ENCODE results near the gene SUSD1. TPM values are rescaled to one million over a fixed set of nuclear protein-coding genes. Genes with fewer than 3 reads are reported as not detected.

Gene SUSD1
- total RNA-seq, 1 experiment from 2014 or later = 24.6 TPM

DNA sequence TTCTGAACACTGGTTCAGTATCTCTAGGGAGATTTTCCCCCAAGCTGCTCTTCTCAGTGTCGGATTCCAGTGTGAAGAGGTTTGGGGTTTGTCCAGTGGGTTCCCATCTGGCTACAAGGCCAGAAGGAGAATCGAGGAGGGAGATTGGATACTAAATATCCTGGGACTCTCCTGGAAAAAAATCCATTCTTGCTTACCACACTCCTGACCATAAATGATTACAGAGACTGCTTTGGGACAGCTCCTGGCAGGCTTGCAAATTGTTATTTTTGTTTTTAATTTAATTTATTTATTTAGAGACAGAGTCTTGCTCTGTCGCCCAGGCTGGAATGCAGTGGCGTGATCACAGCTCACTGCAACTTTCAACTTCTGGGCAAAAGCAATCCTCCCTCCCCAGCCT is 4.7 kb upstream of the SUSD1 start:
- TF ChIP-seq CTCF (IDR thresholded peaks at IDR 0.05; ENCODE audit: unreplicated experiment) = no peak
- Mint-ChIP-seq H3K27ac (ENCODE audit: unreplicated experiment) (no peak overlapping the region), H3K4me3 (ENCODE audit: low read depth, unreplicated experiment) (no peak overlapping the region), H3K27me3 (ENCODE audit: unreplicated experiment) (no peaks in the 10 kb centered on the region), H3K36me3 (ENCODE audit: insufficient read depth, unreplicated experiment) (peaks cover 15% of the 10 kb centered on the region), H3K4me1 (ENCODE audit: low read depth, unreplicated experiment) (peaks cover 21% of the 10 kb centered on the region), H3K9me3 (ENCODE audit: low read depth, unreplicated experiment) (no peaks in the 10 kb centered on the region)
- intact Hi-C loops (cut with micrococcal nuclease; ENCODE audit: unreplicated experiment) = no loop called here
- DNase-seq = no peak
- CTCF ChIA-PET = no interaction called here
- BruUV-seq (replicated peaks) = no TSS peak

- intact Hi-C loops (cut with micrococcal nuclease; ENCODE audit: unreplicated experiment) = no loop called here
- TF ChIP-seq CTCF (IDR thresholded peaks at IDR 0.05; ENCODE audit: unreplicated experiment) = no peak
- H3K27ac Mint-ChIP-seq (ENCODE audit: unreplicated experiment) = peak overlapping the region; percentile 23
- no peak for DNase-seq
- H3K36me3 Mint-ChIP-seq (ENCODE audit: insufficient read depth, unreplicated experiment) = peaks cover 19% of the 10 kb centered on the region
- CTCF ChIA-PET = interaction anchor here (0.5 to 0.8 kb wide), 3 partner anchors 9 to 1735 kb away, joined by 4 to 6 read pairs (median 4); no protein-coding TSS in a partner anchor
- H3K9me3 Mint-ChIP-seq (ENCODE audit: low read depth, unreplicated experiment) = peaks cover 6% of the 10 kb centered on the region
- no TSS peak for BruUV-seq (replicated peaks)
- peaks cover 45% of the 10 kb centered on the region for H3K4me1 Mint-ChIP-seq (ENCODE audit: low read depth, unreplicated experiment)
- H3K27me3 Mint-ChIP-seq (ENCODE audit: unreplicated experiment) = no peaks in the 10 kb centered on the region
- H3K4me3 Mint-ChIP-seq (ENCODE audit: low read depth, unreplicated experiment) = peak overlapping the region; percentile 73
Observed at GRCh38 chr9:112176524-112176923, 1.4 kb upstream of the SUSD1 start.

DNA sequence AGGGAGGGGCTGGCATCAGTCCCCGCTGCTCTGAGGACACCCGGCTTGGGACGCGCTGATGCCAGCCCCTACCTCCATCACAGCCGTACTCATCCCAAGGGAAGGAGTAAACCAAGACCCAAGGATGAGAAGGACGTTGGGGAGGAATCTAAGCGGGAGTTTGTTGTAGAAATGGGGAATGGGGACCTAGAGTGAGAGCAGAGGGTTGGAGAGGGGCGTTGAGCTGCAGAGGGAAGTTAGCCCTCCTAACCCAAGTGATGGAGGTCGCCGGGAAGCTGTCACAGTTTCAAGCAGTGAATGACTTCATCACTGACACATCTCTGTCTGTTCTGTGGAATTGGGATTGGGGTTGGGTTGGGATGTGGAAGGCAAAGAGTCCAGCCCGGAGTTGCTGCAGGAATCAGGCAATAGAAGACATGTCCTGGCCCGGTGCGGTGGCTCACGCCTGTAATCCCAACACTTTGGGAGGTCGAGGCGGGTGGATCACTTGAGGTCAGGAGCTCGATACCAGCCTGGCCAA is 759 bp upstream of the SUSD1 start:
- H3K36me3 Mint-ChIP-seq (ENCODE audit: insufficient read depth, unreplicated experiment) = peaks cover 21% of the 10 kb centered on the region
- no peaks in the 10 kb centered on the region for H3K27me3 Mint-ChIP-seq (ENCODE audit: unreplicated experiment)
- CTCF ChIA-PET = interaction anchor here (0.5 to 0.8 kb wide), 4 partner anchors 24 to 1735 kb away, joined by 3 to 6 read pairs (median 4); no protein-coding TSS in a partner anchor
- no TSS peak for BruUV-seq (replicated peaks)
- intact Hi-C loops (cut with micrococcal nuclease; ENCODE audit: unreplicated experiment) = no loop called here
- H3K4me3 Mint-ChIP-seq (ENCODE audit: low read depth, unreplicated experiment) = peak overlapping the region; percentile 73
- TF ChIP-seq CTCF (IDR thresholded peaks at IDR 0.05; ENCODE audit: unreplicated experiment) = no peak
- DNase-seq = no peak
- H3K4me1 Mint-ChIP-seq (ENCODE audit: low read depth, unreplicated experiment) = peaks cover 50% of the 10 kb centered on the region
- peak overlapping the region; percentile 62 for H3K27ac Mint-ChIP-seq (ENCODE audit: unreplicated experiment)
- H3K9me3 Mint-ChIP-seq (ENCODE audit: low read depth, unreplicated experiment) = peaks cover 6% of the 10 kb centered on the region

GRCh38 chr9:112174222-112174964 is 704 bp downstream of the SUSD1 start:
- intact Hi-C loops (cut with micrococcal nuclease; ENCODE audit: unreplicated experiment) = no loop called here
- Mint-ChIP-seq H3K9me3 (ENCODE audit: low read depth, unreplicated experiment) (peaks cover 6% of the 10 kb centered on the region), H3K4me3 (ENCODE audit: low read depth, unreplicated experiment) (peak overlapping the region; percentile 73), H3K36me3 (ENCODE audit: insufficient read depth, unreplicated experiment) (peaks cover 33% of the 10 kb centered on the region), H3K27ac (ENCODE audit: unreplicated experiment) (peak overlapping the region; percentile 90), H3K27me3 (ENCODE audit: unreplicated experiment) (no peaks in the 10 kb centered on the region), H3K4me1 (ENCODE audit: low read depth, unreplicated experiment) (peaks cover 64% of the 10 kb centered on the region)
- no peak for TF ChIP-seq CTCF (IDR thresholded peaks at IDR 0.05; ENCODE audit: unreplicated experiment)
- CTCF ChIA-PET = no interaction called here
- BruUV-seq (replicated peaks) = no TSS peak
- DNase-seq = peak; percentile 70
